IPS-15b (cell line): ENCODE measurements around the gene HSPA14.

Experiments used
- H3K27me3 ChIP-seq: one replicate; pipeline ENCODE4 v1.6.1; 2013; ENCODE audit warnings: low read length; ENCODE audit not compliant: control insufficient read depth, insufficient read depth
- H3K36me3 ChIP-seq: one replicate; pipeline ENCODE4 v1.6.1; 2013; ENCODE audit warnings: low read length; ENCODE audit not compliant: control insufficient read depth, insufficient read depth
- H3K4me1 ChIP-seq: one replicate; pipeline ENCODE4 v1.6.1; 2013; ENCODE audit warnings: mild to moderate bottlenecking, low read length; ENCODE audit not compliant: control insufficient read depth, insufficient read depth
- H3K4me3 ChIP-seq: one replicate; pipeline ENCODE4 v1.5.1; 2013; ENCODE audit warnings: low read depth, low read length
- H3K9ac ChIP-seq: one replicate; pipeline ENCODE4 v1.6.1; 2013; ENCODE audit warnings: low read depth, mild to moderate bottlenecking, low read length
- H3K9me3 ChIP-seq: one replicate; pipeline ENCODE4 v1.6.1; 2013; ENCODE audit warnings: mild to moderate bottlenecking, low read length; ENCODE audit not compliant: control insufficient read depth, insufficient read depth

Gene HSPA14

GRCh38 chr10:14820775-14821154 is 17.3 kb upstream of the HSPA14 start:
- Histone ChIP-seq H3K36me3 (no peaks in the 10 kb centered on the region), H3K9ac (no peak overlapping the region), H3K9me3 (no peaks in the 10 kb centered on the region), H3K27me3 (no peaks in the 10 kb centered on the region), H3K4me3 (no peak overlapping the region), H3K4me1 (no peaks in the 10 kb centered on the region)

- H3K4me1 ChIP-seq: no peaks in the 10 kb centered on the region
- H3K27me3 ChIP-seq: no peaks in the 10 kb centered on the region
- no peak overlapping the region for H3K9ac ChIP-seq
- no peaks in the 10 kb centered on the region for H3K9me3 ChIP-seq
- H3K36me3 ChIP-seq: no peaks in the 10 kb centered on the region
- H3K4me3 ChIP-seq: no peak overlapping the region
Observed at GRCh38 chr10:14821635-14822375, 16.3 kb upstream of the HSPA14 start.

GRCh38 chr10:14822879-14823755 is 15.0 kb upstream of the HSPA14 start:
- Histone ChIP-seq H3K4me3 (no peak overlapping the region), H3K27me3 (no peaks in the 10 kb centered on the region), H3K36me3 (no peaks in the 10 kb centered on the region), H3K9ac (no peak overlapping the region), H3K9me3 (no peaks in the 10 kb centered on the region), H3K4me1 (no peaks in the 10 kb centered on the region)

GRCh38 chr10:14823966-14824365 is 14.1 kb upstream of the HSPA14 start:
- no peaks in the 10 kb centered on the region for H3K9me3 ChIP-seq
- no peak overlapping the region for H3K9ac ChIP-seq
- no peaks in the 10 kb centered on the region for H3K4me1 ChIP-seq
- H3K36me3 ChIP-seq: no peaks in the 10 kb centered on the region
- no peak overlapping the region for H3K4me3 ChIP-seq
- no peaks in the 10 kb centered on the region for H3K27me3 ChIP-seq

GRCh38 chr10:14826076-14826829 is 11.9 kb upstream of the HSPA14 start:
- no peak overlapping the region for H3K4me3 ChIP-seq
- no peaks in the 10 kb centered on the region for H3K9me3 ChIP-seq
- no peaks in the 10 kb centered on the region for H3K4me1 ChIP-seq
- no peak overlapping the region for H3K9ac ChIP-seq
- no peaks in the 10 kb centered on the region for H3K36me3 ChIP-seq
- H3K27me3 ChIP-seq: no peaks in the 10 kb centered on the region

GRCh38 chr10:14833106-14833505 is 5.0 kb upstream of the HSPA14 start:
- Histone ChIP-seq H3K36me3 (no peaks in the 10 kb centered on the region), H3K9ac (no peak overlapping the region), H3K9me3 (no peaks in the 10 kb centered on the region), H3K27me3 (no peaks in the 10 kb centered on the region), H3K4me1 (no peaks in the 10 kb centered on the region), H3K4me3 (no peak overlapping the region)

GRCh38 chr10:14836208-14836607 is 1.9 kb upstream of the HSPA14 start:
- Histone ChIP-seq H3K4me1 (peaks cover 2% of the 10 kb centered on the region), H3K27me3 (no peaks in the 10 kb centered on the region), H3K4me3 (no peak overlapping the region), H3K36me3 (no peaks in the 10 kb centered on the region), H3K9ac (no peak overlapping the region), H3K9me3 (no peaks in the 10 kb centered on the region)

- no peaks in the 10 kb centered on the region for H3K9me3 ChIP-seq
- H3K36me3 ChIP-seq: peaks cover 9% of the 10 kb centered on the region
- peak overlapping the region; percentile 57 for H3K9ac ChIP-seq
- peak overlapping the region; percentile 95 for H3K4me3 ChIP-seq
- no peaks in the 10 kb centered on the region for H3K27me3 ChIP-seq
- peaks cover 2% of the 10 kb centered on the region for H3K4me1 ChIP-seq
Observed at GRCh38 chr10:14837003-14837756, 926 bp upstream of the HSPA14 start.

GRCh38 chr10:14838582-14839304 is 637 bp downstream of the HSPA14 start:
- H3K4me3 ChIP-seq: peak overlapping the region; percentile 95
- H3K4me1 ChIP-seq: peaks cover 2% of the 10 kb centered on the region
- H3K36me3 ChIP-seq: peaks cover 25% of the 10 kb centered on the region
- no peaks in the 10 kb centered on the region for H3K27me3 ChIP-seq
- peak overlapping the region; percentile 96 for H3K9ac ChIP-seq
- H3K9me3 ChIP-seq: no peaks in the 10 kb centered on the region

GRCh38 chr10:14839305-14839695 is 1.2 kb downstream of the HSPA14 start:
- H3K9me3 ChIP-seq: no peaks in the 10 kb centered on the region
- H3K27me3 ChIP-seq: no peaks in the 10 kb centered on the region
- H3K4me3 ChIP-seq: peak overlapping the region; percentile 95
- peaks cover 25% of the 10 kb centered on the region for H3K36me3 ChIP-seq
- peak overlapping the region; percentile 96 for H3K9ac ChIP-seq
- H3K4me1 ChIP-seq: peaks cover 2% of the 10 kb centered on the region
